Measurements from ENCODE around the gene TSSK6.

The TSSK6 gene

GRCh38 chr19:19514881-19515641, at the start of gene TSSK6:
Gene TSSK6 (minus strand): TSS chr19:19515548. CDS start chr19:19515427, 121 bp downstream.
- DNase-seq (ENCODE audit: low spot score), result no peak

DNA sequence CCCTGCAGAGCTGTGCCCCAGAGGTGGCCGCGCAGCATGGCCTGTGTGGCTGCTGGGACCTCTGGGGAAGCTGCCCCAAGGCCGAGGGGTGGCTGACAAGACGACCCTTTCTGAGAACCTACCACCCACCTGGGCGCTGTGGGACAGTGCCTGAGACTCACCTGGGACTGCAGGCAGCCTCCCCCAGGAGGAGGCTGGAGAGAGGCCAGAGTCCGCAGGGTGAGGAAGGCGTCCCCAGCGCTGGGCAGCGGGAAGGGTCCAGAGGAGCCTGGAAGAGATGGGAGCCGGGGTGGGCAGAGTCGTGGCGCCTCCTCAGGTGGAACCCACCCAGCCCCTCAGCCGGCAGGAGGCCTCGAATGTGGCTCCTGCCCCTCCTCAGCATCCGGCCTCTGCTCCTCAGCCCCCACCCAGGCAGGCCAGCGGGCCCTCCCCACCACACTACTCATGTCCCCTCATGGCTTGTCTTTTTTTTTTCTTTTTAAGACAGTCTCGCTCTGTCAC, 48.0 kb upstream of the TSSK6 start:
- no peak for DNase-seq (ENCODE audit: low spot score)

DNA sequence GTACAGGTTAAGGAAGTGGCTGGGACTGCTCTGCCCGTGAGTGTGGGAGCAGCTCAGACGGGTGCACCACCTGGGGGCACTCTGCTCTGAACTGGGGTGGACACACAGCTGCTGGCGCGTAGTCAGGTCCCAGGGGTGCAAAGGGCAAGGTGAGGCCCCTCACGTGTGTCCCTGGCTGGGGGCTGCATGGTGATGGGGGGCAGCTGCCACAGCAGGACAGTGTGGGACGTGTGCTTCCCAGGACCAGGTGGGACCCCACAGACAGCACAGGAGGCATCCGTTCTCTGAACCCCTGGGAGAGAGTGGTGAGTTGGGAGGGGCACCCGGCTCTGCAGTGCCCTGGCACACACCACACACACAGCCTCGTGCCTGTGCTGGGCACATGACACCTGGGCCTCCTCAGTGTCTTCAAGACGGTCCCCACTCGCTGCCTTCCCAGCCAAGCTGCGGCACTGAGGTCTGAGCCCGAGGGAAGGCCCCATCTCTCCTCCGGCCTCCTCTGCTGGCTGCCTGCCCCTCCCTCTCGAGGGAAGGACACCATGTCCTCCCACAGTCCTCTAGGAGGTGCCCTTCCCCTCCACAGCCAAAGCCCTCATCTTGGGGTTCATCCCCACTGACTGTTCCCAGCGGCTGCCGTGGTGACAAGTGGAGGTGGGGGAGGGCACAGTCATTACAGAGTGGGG, 47.5 kb upstream of the TSSK6 start:
- no peak for DNase-seq (ENCODE audit: low spot score)

DNA sequence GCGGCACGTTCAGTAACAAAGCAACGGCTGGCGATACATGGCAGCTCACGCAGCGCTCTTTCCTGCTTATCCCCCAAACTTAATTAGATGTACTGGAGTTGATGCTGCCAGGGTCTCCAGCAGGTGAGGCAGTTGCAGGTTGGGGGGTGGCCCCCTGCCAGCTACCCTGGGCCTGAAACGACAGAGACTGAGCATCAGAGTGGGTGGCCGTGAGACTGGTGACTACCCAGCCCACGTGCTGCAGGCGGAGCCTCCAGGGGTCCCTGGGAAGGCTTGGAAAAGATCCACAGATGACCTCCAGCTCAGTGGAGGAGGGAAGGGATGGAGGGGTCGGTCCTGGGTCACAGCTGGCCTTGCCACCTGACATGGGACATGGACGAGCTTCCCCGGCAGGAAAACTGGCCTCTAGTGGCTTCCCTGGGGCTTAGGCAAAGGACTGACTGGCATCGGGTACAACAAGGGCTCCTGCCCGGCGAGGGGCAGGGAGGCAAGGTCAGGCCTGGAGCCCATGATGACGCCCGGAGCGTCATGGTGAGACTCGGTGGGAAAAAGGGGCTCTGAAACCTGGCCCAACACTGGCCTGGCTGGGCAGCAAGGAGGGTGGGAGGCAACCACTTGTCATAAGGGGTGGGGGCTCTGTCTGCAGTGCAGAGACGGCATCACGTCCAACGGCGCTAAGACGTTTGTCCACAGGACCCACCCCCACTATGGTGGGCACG, 46.8 kb upstream of the TSSK6 start:
- DNase-seq (ENCODE audit: low spot score), result no peak

DNA sequence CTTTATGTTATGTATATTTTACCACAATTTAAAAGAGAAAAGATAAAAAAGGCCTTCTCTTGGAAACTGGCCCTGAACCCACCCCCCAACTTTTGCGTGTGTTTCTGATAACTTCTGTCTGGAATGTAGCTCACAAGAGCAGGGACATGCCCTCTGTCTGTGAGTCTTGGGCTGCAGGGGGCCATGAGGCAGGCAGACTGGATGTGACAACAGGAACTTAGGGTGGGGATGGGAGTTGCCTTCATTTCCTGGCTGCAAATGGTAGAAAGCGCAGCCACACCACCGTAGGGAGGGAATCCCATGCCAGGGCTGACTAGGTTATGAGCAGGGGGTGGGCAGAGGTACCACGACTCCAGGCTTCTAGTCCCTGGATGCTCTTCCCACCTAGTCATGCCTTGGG, 44.6 kb upstream of the TSSK6 start:
- no peak for DNase-seq (ENCODE audit: low spot score)

DNA sequence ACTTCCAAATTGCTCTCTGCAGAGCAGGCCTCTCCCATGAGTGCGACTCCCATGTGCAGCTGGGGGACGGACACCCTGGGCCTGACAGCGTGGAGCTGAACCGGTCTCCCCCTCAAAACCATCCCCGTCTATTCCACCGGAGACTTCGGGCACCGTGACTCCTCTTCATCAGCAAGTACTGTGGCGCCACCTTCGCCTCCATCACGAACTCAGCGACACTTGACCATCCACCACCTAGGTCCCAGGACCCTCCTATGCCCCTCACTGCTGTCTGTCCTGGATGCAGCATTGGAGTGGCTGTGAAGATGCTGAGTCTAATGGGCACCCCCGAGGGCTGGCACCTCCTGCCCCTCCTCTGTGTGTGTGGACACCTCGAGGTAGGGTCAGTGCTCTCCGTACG, 43.3 kb upstream of the TSSK6 start:
- no peak for DNase-seq (ENCODE audit: low spot score)

GRCh38 chr19:19558055-19558454, 42.7 kb upstream of the TSSK6 start:
- DNase-seq (ENCODE audit: low spot score), result no peak

DNA sequence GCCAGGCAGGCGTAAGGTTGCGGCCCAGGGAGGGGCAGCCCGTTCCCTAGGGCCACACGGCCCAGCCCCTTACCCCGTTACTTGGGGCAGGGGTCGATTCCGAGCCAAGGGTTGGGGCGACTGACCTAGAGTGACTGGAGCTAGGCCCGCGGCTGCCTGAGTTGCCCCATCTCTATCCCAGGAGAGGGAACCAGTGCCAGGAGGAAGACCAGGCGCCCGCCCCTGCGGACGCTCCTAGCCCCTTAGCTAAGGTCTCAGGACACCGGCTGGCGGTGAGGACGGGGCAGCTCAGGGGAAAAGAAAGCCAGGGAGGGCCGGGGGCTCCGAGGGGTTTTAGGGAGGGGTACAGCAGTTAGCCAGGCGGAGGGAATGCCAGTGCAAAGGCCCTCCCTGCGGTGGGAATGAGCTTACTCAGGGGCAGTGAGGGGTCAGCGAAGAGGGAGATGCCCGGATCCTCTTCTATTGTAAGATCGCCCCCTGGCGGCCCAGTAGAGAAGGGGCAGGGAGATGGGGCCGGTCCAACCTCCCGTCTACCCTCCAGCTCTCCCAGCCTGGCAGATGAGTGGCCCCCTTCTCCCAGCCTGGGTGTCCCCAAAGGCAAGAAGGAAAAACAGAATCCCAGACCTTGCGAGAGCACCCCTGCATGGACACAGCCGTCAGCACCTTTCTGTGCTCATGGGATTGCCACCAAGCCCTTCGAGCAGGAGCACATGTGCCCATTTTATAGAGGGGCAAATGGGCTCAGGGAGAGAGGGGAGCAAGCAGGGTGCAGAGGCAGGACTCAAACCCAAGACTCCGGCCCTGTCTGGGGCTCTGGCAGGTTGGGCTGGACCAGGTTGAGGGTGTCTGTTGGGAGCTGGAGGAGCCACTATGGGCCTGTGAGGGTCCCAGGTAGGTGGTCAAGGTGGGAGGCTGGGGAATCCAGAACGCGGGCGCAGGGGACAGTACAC, 39.0 kb upstream of the TSSK6 start:
- DNase-seq (ENCODE audit: low spot score), result no peak

- no peak for DNase-seq (ENCODE audit: low spot score)
Measured at GRCh38 chr19:19553670-19554069, 38.3 kb upstream of the TSSK6 start.

- no peak for DNase-seq (ENCODE audit: low spot score)
Measured at GRCh38 chr19:19552798-19553197, 37.5 kb upstream of the TSSK6 start.

DNA sequence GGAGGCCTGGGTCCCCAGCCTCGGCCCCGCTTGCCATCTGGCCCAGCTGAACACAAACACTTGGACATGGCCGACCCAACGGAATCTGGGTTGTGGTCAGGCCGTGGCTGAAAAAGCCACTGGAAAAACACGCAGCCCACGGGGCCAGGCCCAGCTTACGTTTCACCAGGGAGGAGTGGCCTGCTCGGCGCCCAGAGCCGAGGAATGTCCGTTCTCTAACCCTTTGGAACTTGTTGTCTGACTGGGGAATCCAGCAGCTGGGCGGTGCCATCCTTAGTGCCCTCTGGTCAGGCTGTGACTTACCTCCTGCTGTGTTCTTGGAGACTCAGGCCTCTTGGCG, 36.5 kb upstream of the TSSK6 start:
- DNase-seq (ENCODE audit: low spot score), result no peak

- DNase-seq (ENCODE audit: low spot score), result no peak
Measured at GRCh38 chr19:19550972-19551852, 35.9 kb upstream of the TSSK6 start.

DNA sequence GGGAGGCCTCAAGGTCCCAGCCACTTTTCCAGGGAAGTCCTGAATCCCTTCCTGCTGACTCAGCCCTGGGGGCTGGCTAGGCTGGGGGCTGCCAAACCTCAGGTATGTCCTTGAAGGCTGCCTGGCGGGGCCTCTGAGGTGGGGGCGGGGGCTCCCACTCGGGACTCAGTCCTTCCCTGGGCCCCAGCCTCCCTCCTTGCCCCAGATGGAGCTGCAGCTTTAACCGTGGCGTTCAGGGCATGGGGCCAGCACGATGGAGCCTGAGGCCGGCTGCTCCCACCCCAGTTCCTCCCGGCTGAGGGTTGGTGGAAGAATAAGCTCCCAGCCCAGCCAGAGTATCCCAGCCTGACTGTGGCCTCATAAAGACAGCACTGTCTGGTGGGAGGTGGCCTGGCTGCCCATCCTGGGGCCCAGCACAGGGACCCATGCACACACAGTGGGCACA, 35.2 kb upstream of the TSSK6 start:
- DNase-seq (ENCODE audit: low spot score), result no peak

GRCh38 chr19:19549804-19550464, 34.6 kb upstream of the TSSK6 start:
- DNase-seq (ENCODE audit: low spot score), result no peak

DNA sequence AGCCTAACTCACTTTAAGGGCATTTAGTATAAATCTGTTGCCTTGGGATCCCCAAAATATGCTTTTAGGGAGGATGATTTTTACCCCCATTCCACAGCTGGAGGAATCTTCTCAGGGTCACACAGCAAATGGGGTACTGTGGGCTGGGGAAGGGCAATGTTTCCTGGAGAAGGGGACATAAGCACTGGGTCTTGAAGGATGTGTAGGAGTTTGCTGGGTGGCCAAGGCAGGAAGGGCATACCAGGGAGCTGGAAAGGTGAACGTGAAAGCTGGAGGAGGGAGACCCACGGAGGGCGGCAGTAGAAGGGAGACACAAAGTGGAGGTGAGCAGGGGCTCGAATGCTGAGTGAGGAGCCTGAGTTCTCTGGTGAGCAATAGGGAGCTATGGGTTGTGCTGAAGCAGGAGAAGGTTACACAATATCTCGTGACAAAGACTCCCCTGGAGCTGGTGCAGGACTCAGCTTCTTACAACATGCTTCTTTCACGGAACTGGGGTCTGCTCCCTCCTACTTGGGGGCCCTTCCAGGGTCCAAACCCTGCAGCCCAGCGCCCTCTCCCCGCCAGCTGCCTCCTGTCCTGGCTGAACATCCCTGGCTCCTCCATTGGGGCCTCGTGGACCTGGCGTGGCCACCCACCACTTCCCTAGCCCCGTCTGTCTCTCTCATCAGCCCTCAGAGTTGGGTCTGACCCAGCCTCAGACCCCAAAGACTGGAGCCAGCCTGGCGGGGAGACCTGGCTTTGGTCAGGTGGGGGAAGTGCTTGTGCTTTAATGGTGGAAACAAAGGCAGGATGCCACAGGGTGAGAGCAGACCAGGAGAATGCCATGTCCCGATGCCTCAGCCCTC, 33.8 kb upstream of the TSSK6 start:
- DNase-seq (ENCODE audit: low spot score), result no peak

GRCh38 chr19:19547674-19548336, 32.5 kb upstream of the TSSK6 start:
- DNase-seq (ENCODE audit: low spot score), result no peak

- no peak for DNase-seq (ENCODE audit: low spot score)
Measured at GRCh38 chr19:19546751-19547162, 31.4 kb upstream of the TSSK6 start.

- no peak for DNase-seq (ENCODE audit: low spot score)
Measured at GRCh38 chr19:19545707-19546106, 30.4 kb upstream of the TSSK6 start.

Data from pons (tissue), 1 donor.